A673 (cell line): ENCODE results near the gene ZBTB32.

Source experiments
- CTCF ChIP-seq: fragments of 300-800, 200-600 bp; sonication (generic); conservative IDR thresholded peaks from 2 replicates; pipeline ENCODE4 v1.5.1; 2017; ENCODE audit warnings: low read depth, mild to moderate bottlenecking, antibody characterized with exemption, low read length, moderate library complexity, mixed read lengths
- EZH2 ChIP-seq: fragments of 200-600 bp; sonication (generic); IDR thresholded peaks from 2 replicates; pipeline ENCODE4 v1.6.1; 2017; ENCODE audit warnings: borderline replicate concordance, low read depth, mild to moderate bottlenecking, mixed read lengths, antibody characterized with exemption, low read length; ENCODE audit not compliant: poor library complexity, severe bottlenecking

GRCh38 chr19:35710784-35711723 lies 6.7 kb downstream of the ZBTB32 start:
- TF ChIP-seq CTCF (no peak), EZH2 (no peak)
